GM19043 (cell line): ENCODE measurements around the gene S100A16.
"Not testable (repeated sequence)": the region's sequence is repeated elsewhere in the genome, so short reads cannot be mapped to it uniquely, and the experiment has no call there.

Source experiments
- ATAC-seq: cut with Tn5 transposase; IDR thresholded peaks from one replicate; pipeline ENCODE4 v1.9.1; 2021; ENCODE audit warnings: low read depth; ENCODE audit not compliant: unreplicated experiment

Gene S100A16

DNA sequence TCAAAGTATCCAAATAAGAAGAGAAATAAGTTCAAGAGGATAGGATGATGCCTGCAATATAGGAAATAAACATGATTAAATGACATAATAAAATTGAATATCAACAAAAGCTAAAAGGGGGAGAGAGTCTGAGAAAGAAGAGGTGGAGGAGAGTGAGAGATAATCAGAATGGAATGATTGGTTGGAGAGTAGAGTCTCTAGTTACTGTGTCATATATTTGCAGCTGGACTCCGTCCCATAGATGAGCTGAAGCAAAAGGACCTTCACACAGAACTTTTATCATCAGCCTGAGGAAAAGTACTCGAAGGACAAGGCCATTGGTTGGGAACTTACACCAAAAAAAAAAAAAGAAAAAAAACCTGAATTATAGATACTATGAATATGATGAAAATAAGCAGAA is 24.5 kb downstream of the S100A16 start:
- ATAC-seq = no peak

GRCh38 chr1:153588033-153588432 is 24.9 kb downstream of the S100A16 start:
- ATAC-seq = not testable (repeated sequence)

- ATAC-seq = no peak
Measured at GRCh38 chr1:153587314-153587713, 25.6 kb downstream of the S100A16 start.

GRCh38 chr1:153586347-153586746 is 26.6 kb downstream of the S100A16 start:
- ATAC-seq = no peak

- no peak for ATAC-seq
Measured at GRCh38 chr1:153585006-153585405, 27.9 kb downstream of the S100A16 start.

DNA sequence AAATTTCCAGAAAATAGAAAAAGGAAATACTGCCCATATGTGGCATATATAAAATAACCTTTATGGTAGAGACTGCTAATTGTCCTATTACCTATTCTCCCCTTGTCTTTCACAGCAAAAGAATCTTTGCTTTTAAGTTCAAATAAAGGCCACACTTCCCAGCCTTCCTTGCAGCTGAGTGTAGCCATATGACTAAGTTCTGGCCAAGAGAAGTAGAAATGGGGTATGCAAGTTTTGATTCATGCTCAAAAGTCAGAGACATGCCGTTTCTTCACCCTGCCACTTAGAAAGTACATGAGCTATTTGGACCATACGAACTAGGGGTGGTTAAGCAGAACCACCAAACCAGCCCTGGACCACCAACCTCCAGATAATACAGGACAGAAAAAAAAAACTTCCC is 29.0 kb downstream of the S100A16 start:
- ATAC-seq = no peak

GRCh38 chr1:153583514-153583913 is 29.4 kb downstream of the S100A16 start:
- ATAC-seq = not testable (repeated sequence)

GRCh38 chr1:153582836-153583235 is 30.1 kb downstream of the S100A16 start:
- not testable (repeated sequence) for ATAC-seq

DNA sequence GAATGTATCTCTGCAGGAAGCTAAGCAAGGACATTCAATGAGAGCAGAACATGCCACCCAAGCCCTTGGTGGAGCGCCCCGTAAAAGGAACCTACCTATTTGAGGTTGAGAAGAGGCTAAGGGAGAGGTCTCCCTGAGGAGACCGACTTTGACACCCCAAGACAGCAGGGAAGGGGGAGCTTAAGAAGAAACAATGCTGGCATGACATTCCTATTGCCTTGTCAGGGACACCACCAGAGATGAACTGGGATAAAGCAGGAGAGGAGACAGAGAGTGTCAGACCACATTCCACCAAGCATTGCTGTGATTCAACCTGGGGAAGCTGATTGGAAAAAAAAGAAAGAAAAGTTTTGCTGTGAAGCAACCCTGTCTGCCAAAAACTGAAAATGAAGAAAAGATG is 34.0 kb downstream of the S100A16 start:
- no peak for ATAC-seq

- no peak for ATAC-seq
Measured at GRCh38 chr1:153578490-153578889, 34.4 kb downstream of the S100A16 start.

- ATAC-seq = no peak
Measured at GRCh38 chr1:153577624-153578051, 35.3 kb downstream of the S100A16 start.

DNA sequence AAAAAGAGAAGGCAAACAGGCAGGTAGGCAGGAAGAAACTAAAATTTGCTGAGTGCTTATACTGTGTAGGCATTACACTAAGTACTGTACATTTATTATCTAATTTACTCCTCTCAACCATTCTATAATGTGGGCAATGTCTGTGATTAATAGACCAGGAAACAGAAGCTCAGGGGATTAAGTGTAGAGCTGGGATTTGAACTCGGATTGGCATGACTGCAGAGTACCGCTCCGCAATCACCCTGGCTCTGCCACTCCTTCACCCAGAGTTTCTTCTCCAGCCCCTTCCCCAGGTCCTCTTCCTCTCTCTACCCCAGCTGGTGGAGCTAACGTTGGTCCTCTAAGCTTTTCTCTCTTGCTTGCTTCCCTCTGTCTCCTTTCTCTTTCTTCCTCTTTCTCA is 35.8 kb downstream of the S100A16 start:
- no peak for ATAC-seq

DNA sequence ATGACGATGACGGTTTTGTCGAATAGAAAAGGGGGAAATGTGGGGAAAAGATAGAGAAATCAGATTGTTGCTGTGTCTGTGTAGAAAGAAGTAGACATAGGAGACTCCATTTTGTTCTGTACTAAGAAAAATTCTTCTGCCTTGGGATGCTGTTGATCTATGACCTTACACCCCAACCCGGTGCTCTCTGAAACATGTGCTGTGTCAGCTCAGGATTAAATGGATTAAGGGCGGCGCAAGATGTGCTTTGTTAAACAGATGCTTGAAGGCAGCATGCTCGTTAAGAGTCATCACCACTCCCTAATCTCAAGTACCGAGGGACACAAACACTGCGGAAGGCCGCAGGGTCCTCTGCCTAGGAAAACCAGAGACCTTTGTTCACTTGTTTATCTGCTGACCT is 37.4 kb downstream of the S100A16 start:
- not testable (repeated sequence) for ATAC-seq

DNA sequence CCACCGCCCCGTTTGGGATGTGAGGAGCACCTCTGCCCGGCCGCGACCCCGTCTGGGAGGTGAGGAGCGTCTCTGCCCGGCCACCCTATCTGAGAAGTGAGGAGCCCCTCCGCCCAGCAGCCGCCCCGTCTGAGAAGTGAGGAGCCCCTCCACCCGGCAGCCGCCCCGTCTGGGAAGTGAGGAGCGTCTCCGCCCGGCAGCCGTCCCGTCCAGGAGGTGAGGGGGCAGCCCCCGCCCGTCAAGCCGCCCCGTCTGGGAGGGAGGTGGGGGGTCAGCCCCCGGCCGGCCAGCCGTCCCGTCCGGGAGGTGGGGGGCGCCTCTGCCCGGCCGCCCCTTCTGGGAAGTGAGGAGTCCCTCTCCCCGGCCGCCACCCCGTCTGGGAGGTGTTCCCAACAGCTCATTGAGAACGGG is 37.9 kb downstream of the S100A16 start:
- not testable (repeated sequence) for ATAC-seq

GRCh38 chr1:153573351-153573750 is 39.6 kb downstream of the S100A16 start:
- ATAC-seq = no peak

GRCh38 chr1:153572569-153573015 is 40.3 kb downstream of the S100A16 start:
- no peak for ATAC-seq

- ATAC-seq = no peak
Measured at GRCh38 chr1:153571706-153572105, 41.2 kb downstream of the S100A16 start.

- ATAC-seq = no peak
Measured at GRCh38 chr1:153570874-153571273, 42.1 kb downstream of the S100A16 start.

DNA sequence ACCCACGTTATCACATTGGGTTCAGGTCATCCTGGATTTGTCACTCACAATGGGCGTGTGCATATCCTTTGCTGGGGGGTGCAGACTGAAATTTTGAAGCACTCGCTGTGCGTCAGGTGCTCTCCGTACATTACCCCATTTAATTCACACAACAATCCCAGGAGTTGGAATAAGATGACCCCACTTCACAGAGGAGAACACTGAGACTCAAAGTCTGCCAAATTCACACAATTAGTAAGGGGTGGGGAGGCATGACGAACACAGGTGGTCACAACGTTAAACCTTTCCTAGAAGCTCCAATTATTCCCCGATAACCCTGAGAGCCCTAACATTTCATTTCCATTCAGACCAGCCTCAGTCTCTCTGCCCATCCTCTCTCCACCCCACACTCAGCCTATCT is 43.5 kb downstream of the S100A16 start:
- no peak for ATAC-seq

DNA sequence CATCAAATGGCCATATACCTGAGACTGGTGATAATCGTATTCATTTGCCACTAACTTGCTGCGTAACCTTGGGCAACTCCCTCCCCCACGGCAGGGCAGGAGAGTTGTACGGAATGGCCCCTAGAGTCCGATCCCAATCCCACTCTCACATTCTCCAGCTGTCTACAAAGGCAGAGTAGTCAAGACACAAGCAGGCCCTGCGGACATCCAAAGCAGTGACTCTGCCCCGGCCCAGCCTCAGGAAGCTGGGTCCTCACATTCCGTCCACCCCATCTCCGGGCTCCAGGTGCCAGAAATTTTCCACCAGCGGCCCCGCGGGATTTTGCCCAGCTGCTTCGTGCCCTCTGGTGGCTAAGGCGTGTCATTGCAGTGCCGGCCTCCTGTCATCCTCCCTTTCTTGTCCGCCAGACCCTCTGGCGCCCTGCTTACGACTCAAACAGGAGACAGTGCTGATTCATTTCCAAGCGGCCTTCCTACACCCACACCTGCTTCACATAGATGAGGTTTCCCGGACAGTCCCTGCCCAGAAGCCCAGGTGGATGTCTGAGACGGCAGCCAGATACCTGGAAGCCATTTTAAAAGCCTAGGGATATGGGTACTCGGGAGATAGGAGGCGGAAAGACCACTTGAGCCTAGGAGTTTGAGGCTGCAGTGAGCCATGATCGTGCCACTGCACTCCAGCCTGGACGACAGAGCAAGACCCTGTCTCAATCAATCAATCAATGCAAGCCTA is 44.4 kb downstream of the S100A16 start:
- no peak for ATAC-seq

GRCh38 chr1:153567621-153568366 is 45.1 kb downstream of the S100A16 start:
- no peak for ATAC-seq
